ENCODE results near the gene KRT3.

Gene KRT3

GRCh38 chr12:52776913-52777395 is 19.0 kb downstream of the KRT3 start, which contains the start of gene KRT76:
Gene KRT76, minus strand, starts transcription at chr12:52777345. Its CDS starts 54 bp downstream, at chr12:52777291.
- no peaks in the 10 kb centered on the region for H3K9me3 Mint-ChIP-seq
- H3K27me3 Mint-ChIP-seq = no peaks in the 10 kb centered on the region
- H3K36me3 Mint-ChIP-seq (ENCODE audit: low read depth) = no peaks in the 10 kb centered on the region
- DNase-seq = no peak
- H3K27ac Mint-ChIP-seq = no peak within 1 kb of the TSS
- no peaks in the 10 kb centered on the region for H3K4me1 Mint-ChIP-seq
- no peak for ATAC-seq
- H3K4me3 Mint-ChIP-seq = no peak within 1 kb of the TSS

- Mint-ChIP-seq H3K9me3 (no peaks in the 10 kb centered on the region), H3K36me3 (ENCODE audit: low read depth) (no peaks in the 10 kb centered on the region), H3K27me3 (no peaks in the 10 kb centered on the region), H3K27ac (no peak overlapping the region), H3K4me1 (no peaks in the 10 kb centered on the region), H3K4me3 (no peak overlapping the region)
- DNase-seq (no peak), ATAC-seq (no peak)
Observed at GRCh38 chr12:52776435-52776834, 19.5 kb downstream of the KRT3 start.

GRCh38 chr12:52774629-52775250 is 21.2 kb downstream of the KRT3 start:
- Mint-ChIP-seq H3K36me3 (ENCODE audit: low read depth) (no peaks in the 10 kb centered on the region), H3K27me3 (no peaks in the 10 kb centered on the region), H3K4me1 (no peaks in the 10 kb centered on the region), H3K4me3 (no peak overlapping the region), H3K27ac (no peak overlapping the region), H3K9me3 (no peaks in the 10 kb centered on the region)
- DNase-seq (no peak), ATAC-seq (no peak)

- Mint-ChIP-seq H3K9me3 (no peaks in the 10 kb centered on the region), H3K36me3 (ENCODE audit: low read depth) (no peaks in the 10 kb centered on the region), H3K4me3 (no peak overlapping the region), H3K27me3 (no peaks in the 10 kb centered on the region), H3K27ac (no peak overlapping the region), H3K4me1 (no peaks in the 10 kb centered on the region)
- DNase-seq (no peak), ATAC-seq (no peak)
Observed at GRCh38 chr12:52772772-52773171, 23.1 kb downstream of the KRT3 start.

GRCh38 chr12:52772188-52772587 is 23.7 kb downstream of the KRT3 start:
- ATAC-seq (no peak), DNase-seq (no peak)
- Mint-ChIP-seq H3K9me3 (no peaks in the 10 kb centered on the region), H3K36me3 (ENCODE audit: low read depth) (no peaks in the 10 kb centered on the region), H3K4me3 (no peak overlapping the region), H3K27me3 (no peaks in the 10 kb centered on the region), H3K27ac (no peak overlapping the region), H3K4me1 (no peaks in the 10 kb centered on the region)

GRCh38 chr12:52771505-52771904 is 24.4 kb downstream of the KRT3 start:
- no peak overlapping the region for H3K4me3 Mint-ChIP-seq
- H3K36me3 Mint-ChIP-seq (ENCODE audit: low read depth) = no peaks in the 10 kb centered on the region
- DNase-seq = no peak
- no peaks in the 10 kb centered on the region for H3K9me3 Mint-ChIP-seq
- H3K27me3 Mint-ChIP-seq = no peaks in the 10 kb centered on the region
- no peak overlapping the region for H3K27ac Mint-ChIP-seq
- no peak for ATAC-seq
- no peaks in the 10 kb centered on the region for H3K4me1 Mint-ChIP-seq

GRCh38 chr12:52771088-52771487 is 24.8 kb downstream of the KRT3 start:
- H3K4me1 Mint-ChIP-seq = no peaks in the 10 kb centered on the region
- H3K27me3 Mint-ChIP-seq = no peaks in the 10 kb centered on the region
- H3K36me3 Mint-ChIP-seq (ENCODE audit: low read depth) = no peaks in the 10 kb centered on the region
- no peaks in the 10 kb centered on the region for H3K9me3 Mint-ChIP-seq
- no peak overlapping the region for H3K4me3 Mint-ChIP-seq
- no peak for DNase-seq
- ATAC-seq = no peak
- H3K27ac Mint-ChIP-seq = no peak overlapping the region

- no peak for ATAC-seq
- DNase-seq = no peak
- H3K9me3 Mint-ChIP-seq = no peaks in the 10 kb centered on the region
- no peaks in the 10 kb centered on the region for H3K4me1 Mint-ChIP-seq
- no peak overlapping the region for H3K27ac Mint-ChIP-seq
- no peak overlapping the region for H3K4me3 Mint-ChIP-seq
- H3K27me3 Mint-ChIP-seq = no peaks in the 10 kb centered on the region
- no peaks in the 10 kb centered on the region for H3K36me3 Mint-ChIP-seq (ENCODE audit: low read depth)
Observed at GRCh38 chr12:52769946-52770345, 26.0 kb downstream of the KRT3 start.

GRCh38 chr12:52769354-52769753 is 26.6 kb downstream of the KRT3 start:
- ATAC-seq (no peak), DNase-seq (no peak)
- Mint-ChIP-seq H3K36me3 (ENCODE audit: low read depth) (no peaks in the 10 kb centered on the region), H3K4me1 (no peaks in the 10 kb centered on the region), H3K4me3 (no peak overlapping the region), H3K27ac (no peak overlapping the region), H3K9me3 (no peaks in the 10 kb centered on the region), H3K27me3 (no peaks in the 10 kb centered on the region)

GRCh38 chr12:52768479-52769200 is 27.3 kb downstream of the KRT3 start:
- Mint-ChIP-seq H3K36me3 (ENCODE audit: low read depth) (no peaks in the 10 kb centered on the region), H3K4me1 (no peaks in the 10 kb centered on the region), H3K9me3 (no peaks in the 10 kb centered on the region), H3K27me3 (no peaks in the 10 kb centered on the region), H3K27ac (no peak overlapping the region), H3K4me3 (no peak overlapping the region)
- no peak for DNase-seq
- ATAC-seq = no peak

- Mint-ChIP-seq H3K36me3 (ENCODE audit: low read depth) (no peaks in the 10 kb centered on the region), H3K4me3 (no peak overlapping the region), H3K9me3 (no peaks in the 10 kb centered on the region), H3K4me1 (no peaks in the 10 kb centered on the region), H3K27ac (no peak overlapping the region), H3K27me3 (no peaks in the 10 kb centered on the region)
- ATAC-seq (no peak), DNase-seq (no peak)
Observed at GRCh38 chr12:52767427-52767826, 28.5 kb downstream of the KRT3 start.

- Mint-ChIP-seq H3K36me3 (ENCODE audit: low read depth) (no peaks in the 10 kb centered on the region), H3K4me3 (no peak overlapping the region), H3K4me1 (no peaks in the 10 kb centered on the region), H3K9me3 (peaks cover 4% of the 10 kb centered on the region), H3K27me3 (no peaks in the 10 kb centered on the region), H3K27ac (no peak overlapping the region)
- no peak for DNase-seq
- no peak for ATAC-seq
Observed at GRCh38 chr12:52767020-52767379, 28.9 kb downstream of the KRT3 start.

GRCh38 chr12:52766351-52767019 is 29.4 kb downstream of the KRT3 start:
- no peaks in the 10 kb centered on the region for H3K4me1 Mint-ChIP-seq
- H3K4me3 Mint-ChIP-seq = no peak overlapping the region
- H3K36me3 Mint-ChIP-seq (ENCODE audit: low read depth) = no peaks in the 10 kb centered on the region
- H3K27ac Mint-ChIP-seq = no peak overlapping the region
- no peak for ATAC-seq
- peaks cover 8% of the 10 kb centered on the region for H3K9me3 Mint-ChIP-seq
- DNase-seq = no peak
- no peaks in the 10 kb centered on the region for H3K27me3 Mint-ChIP-seq

GRCh38 chr12:52765702-52766101 is 30.2 kb downstream of the KRT3 start:
- peaks cover 15% of the 10 kb centered on the region for H3K9me3 Mint-ChIP-seq
- no peak for DNase-seq
- H3K27ac Mint-ChIP-seq = no peak overlapping the region
- H3K4me1 Mint-ChIP-seq = no peaks in the 10 kb centered on the region
- H3K4me3 Mint-ChIP-seq = no peak overlapping the region
- no peak for ATAC-seq
- H3K36me3 Mint-ChIP-seq (ENCODE audit: low read depth) = no peaks in the 10 kb centered on the region
- no peaks in the 10 kb centered on the region for H3K27me3 Mint-ChIP-seq

- DNase-seq (no peak), ATAC-seq (no peak)
- Mint-ChIP-seq H3K27me3 (no peaks in the 10 kb centered on the region), H3K36me3 (ENCODE audit: low read depth) (no peaks in the 10 kb centered on the region), H3K4me1 (no peaks in the 10 kb centered on the region), H3K27ac (no peak overlapping the region), H3K4me3 (no peak overlapping the region), H3K9me3 (peaks cover 20% of the 10 kb centered on the region)
Observed at GRCh38 chr12:52763991-52764390, 31.9 kb downstream of the KRT3 start.

Data from activated naive CD8-positive, alpha-beta T cell treated with anti-CD3 and anti-CD28 coated beads, Interleukin-2, amount 50 U/mL, for 24 hours (primary cell).